Measurements from ENCODE around the gene CTF1.

DNA sequence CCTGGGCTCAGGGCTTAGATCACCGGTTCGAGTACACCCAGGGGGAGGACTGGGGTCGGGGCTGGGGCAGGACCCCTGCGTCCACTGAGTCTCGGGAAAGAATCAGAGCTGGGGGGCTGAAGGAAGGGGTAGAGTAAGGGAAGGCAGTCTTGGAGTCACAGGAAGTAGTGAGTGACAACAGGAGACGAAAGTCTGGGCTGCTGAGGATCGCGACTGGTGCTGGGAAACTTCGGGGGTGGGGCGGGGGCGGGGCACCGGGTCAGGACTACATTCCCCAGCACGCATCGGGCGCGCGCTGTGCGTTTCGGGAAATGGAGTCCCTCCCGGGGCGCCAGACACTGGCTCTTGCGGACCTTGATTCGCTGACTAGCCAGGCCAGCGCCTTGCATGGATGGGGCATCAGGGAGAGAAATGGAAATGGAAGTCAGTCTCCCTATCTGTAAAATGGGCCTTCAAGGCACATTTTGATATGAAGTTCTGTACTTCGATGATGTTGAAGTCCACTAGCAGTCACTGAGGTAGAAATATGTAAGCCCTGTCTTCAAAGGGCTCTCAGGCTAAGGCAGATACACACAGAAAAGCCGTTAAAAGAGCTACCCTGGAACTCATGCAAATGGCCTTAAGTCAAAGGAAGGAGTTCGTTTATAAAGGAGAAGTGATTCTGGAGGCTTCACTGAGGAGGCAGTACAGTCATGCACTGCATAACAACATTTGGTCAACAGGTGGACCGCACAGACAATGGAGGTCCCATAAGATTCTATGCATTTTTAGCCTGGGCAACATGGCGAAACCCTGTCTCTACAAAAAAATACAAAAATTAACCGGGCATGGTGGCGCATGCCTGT is 697 bp downstream of the CTF1 start:
- TF ChIP-seq, protein P1, sequence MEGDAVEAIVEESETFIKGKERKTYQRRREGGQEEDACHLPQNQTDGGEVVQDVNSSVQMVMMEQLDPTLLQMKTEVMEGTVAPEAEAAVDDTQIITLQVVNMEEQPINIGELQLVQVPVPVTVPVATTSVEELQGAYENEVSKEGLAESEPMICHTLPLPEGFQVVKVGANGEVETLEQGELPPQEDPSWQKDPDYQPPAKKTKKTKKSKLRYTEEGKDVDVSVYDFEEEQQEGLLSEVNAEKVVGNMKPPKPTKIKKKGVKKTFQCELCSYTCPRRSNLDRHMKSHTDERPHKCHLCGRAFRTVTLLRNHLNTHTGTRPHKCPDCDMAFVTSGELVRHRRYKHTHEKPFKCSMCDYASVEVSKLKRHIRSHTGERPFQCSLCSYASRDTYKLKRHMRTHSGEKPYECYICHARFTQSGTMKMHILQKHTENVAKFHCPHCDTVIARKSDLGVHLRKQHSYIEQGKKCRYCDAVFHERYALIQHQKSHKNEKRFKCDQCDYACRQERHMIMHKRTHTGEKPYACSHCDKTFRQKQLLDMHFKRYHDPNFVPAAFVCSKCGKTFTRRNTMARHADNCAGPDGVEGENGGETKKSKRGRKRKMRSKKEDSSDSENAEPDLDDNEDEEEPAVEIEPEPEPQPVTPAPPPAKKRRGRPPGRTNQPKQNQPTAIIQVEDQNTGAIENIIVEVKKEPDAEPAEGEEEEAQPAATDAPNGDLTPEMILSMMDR (IDR thresholded peaks at IDR 0.05; ENCODE audit: insufficient read depth, low read depth, low read length), result no peak
- TF ChIP-seq EZH2 (IDR thresholded peaks at IDR 0.05; ENCODE audit: insufficient read depth, low read length), result no peak
